GM12891 (cell line): Measurements from ENCODE around the gene SCP2D1.

Source experiments
- POLR2AphosphoS5 ChIP-seq: IDR thresholded peaks from 2 replicates; pipeline ENCODE4 v1.6.1; 2011; ENCODE audit warnings: low read depth, low read length, control low read depth
- POU2F2 ChIP-seq: IDR thresholded peaks from 2 replicates; pipeline ENCODE4 v1.6.1; 2011; ENCODE audit warnings: low read depth, mild to moderate bottlenecking, control low read depth, low read length, moderate library complexity

DNA sequence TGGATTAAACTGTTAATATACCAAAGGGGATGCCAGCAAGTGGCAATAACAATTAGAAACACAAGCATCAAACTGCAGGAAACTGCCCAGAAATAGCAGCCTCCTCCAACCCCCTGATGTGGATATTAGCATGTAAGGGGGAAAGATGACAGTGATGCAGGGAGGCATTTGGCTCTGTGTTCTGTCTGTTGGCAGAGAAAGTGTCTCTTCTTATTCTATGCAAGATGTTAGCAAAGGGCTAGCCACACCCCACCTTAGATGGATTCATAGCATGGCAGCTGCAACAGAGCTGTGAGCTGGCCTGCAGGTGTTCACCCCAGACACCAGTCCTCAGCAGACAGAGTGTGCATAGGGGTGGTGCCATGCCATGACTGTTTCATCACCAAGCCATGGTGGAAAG, 38.0 kb downstream of the SCP2D1 start:
- TF ChIP-seq POLR2AphosphoS5 (no peak), POU2F2 (no peak)
